OCI-M2 (cell line): ENCODE data around the gene HLA-DPA1.

Experiments used
- DNase-seq: peaks from one replicate; lab custom pipeline; 2025; ENCODE audit not compliant: unreplicated experiment; lab: John Stamatoyannopoulos, UW

Gene HLA-DPA1

DNA sequence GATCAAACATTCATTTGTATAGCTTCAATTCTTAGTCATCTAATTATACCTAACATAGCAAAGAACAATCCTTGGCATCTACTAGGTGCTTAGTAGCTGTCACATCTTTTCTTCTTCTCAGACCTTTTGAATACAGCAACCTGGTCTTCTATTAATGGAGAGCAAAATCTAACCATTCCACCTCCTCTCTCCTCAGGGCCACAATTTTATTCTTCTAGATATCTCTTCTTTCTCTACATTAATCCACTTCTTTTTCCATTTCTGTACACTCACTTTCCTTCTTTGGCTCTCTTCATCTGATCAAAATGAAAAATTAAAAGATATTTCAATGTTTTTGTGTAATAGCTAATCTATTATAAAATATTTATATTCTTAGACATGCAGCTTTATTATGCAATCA is 55.0 kb downstream of the HLA-DPA1 start:
- no peak for DNase-seq

DNA sequence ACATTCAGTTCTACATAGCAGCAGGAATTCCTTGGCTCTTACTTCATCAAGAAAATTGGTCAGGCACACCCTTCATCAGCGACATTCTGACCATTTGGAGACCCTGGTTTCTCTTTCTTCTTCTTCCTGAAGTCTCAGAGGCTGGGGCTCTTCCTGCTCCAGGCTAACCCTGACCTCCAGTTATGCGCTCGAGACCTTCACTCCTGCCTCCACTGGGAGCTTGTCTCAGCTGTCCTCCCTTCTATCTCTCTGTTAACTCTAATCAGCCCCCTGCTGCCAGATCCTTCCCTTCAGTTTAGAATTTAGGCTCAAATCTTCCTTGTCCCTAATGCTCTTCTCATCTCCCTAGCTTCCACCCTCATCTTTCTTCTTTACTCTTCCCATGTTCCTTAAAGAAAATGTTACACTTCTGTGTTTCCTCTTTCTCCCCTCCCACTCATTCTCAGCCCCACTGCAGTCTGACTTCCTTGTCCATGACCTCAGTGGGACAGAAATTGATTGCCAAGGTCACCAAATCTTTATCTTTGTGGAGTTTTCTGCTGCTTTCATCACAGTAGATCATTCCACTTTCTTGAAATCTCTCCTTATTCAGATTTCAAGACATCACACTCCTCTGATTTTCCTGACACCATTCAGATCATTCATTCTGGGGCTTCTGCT is 55.6 kb downstream of the HLA-DPA1 start:
- DNase-seq: no peak

DNA sequence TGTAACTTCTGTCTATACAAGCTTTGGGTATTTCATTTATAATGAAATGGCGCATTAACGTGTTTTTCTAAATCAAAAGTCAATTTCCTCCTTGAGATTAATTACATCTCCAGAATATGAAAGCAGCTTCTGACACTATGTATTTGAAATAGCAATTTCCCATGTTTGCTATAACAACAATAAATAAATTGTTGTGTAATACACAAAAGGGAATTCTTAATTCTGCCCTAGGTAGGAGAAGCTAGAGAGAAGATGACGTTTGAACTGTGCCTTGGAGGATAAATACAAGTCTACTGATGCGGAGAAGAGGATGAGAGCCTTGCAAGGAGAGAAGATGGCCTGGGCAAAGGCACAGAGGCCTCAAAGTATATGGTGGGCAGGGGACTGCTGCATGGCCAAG is 56.4 kb downstream of the HLA-DPA1 start:
- DNase-seq: no peak

DNA sequence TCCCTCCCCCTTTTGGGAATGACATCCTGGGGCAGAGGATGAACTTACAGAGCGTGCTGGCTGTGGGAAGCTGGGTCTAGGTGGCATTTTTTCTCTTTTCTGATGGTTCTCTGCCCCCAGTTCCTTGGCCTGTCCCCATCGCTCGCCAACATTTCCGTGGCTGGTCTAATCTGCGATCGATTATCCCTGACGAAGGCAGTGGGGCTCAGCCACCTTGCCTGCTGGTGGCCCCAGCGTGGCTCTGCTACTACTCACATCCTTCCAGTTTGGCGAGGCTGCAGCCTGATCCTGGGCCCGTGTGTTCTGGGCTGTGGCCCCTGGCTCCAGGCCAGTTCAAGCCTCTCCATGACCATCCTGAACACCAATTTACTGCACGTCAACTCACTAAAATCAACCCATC is 57.7 kb downstream of the HLA-DPA1 start:
- no peak for DNase-seq

DNA sequence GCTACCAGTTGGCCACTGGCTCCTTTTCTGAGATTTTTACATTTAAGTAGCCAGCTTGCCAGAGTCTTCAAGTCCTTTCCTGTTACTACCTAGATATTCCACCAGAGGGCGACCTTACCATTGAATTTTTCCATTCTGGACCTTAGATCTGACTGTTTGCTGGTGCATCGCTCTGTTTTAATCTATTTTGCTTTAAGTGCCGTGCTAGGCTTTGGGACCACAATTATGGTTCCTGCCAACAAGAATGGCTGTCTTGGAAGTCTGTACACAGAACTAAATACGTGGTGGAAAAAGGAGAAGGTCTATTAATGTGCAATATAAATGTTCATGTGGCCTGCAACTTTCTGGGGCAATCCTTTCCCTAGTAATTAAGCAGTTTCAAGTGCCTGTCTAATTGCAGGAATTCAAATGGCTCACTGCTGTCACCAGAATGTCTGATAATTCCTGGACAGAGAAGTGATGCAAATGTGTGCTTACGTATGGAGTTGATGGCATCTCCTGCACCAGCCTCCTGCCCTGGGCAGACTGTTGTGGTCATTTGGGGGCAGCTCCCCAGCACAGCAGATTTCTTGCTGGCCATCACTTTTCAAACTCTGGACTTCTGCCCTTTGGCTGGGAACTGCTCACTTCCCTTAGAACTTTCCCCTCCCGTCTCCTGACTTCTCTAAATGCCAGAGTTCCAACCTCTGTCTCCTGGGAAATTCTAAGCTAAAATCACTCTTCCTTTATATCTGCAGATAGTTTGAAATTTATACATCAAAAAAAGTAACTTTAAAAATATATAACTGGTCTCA is 58.4 kb downstream of the HLA-DPA1 start:
- DNase-seq: peak; percentile 52
